Fibroblast of lung (primary cell): ENCODE data around the gene CCDC169.

Source experiments
- CTCF ChIP-seq, 2 donors: IDR thresholded peaks in 1 of 2; conservative IDR thresholded peaks in 1 of 2; 1 replicate in 1 of 2; 2 replicates in 1 of 2; pipeline ENCODE4 v1.5.1; 2011 to 2012; ENCODE audit warnings: low read length in 2 of 2, control low read depth in 1 of 2, inconsistent platforms in 1 of 2, low read depth in 1 of 2, mild to moderate bottlenecking in 1 of 2
- EZH2 ChIP-seq: IDR thresholded peaks from 2 replicates; pipeline ENCODE4 v1.5.1; 2012; ENCODE audit warnings: low read length, control low read depth, mild to moderate bottlenecking; ENCODE audit errors: missing control alignments

- TF ChIP-seq CTCF (conservative IDR thresholded peaks at IDR 0.05 in 1 of 2, IDR thresholded peaks at IDR 0.05 in 1 of 2; ENCODE audit: low read depth in 1 of 2, low read length in 2 of 2), result no peak
- TF ChIP-seq EZH2, result no peak
Observed at GRCh38 chr13:36251526-36251925, 46.1 kb downstream of the CCDC169 start.
